NCI-H2107 (cell line): ENCODE data around the gene VGLL4.
"Not testable (repeated sequence)": the region's sequence is repeated elsewhere in the genome, so short reads cannot be mapped to it uniquely, and the experiment has no call there.

ENCODE experiments used
- DNase-seq: peaks from one replicate; lab custom pipeline; 2025; lab: John Stamatoyannopoulos, UW

VGLL4 gene

GRCh38 chr3:11530153-11530721, 113.5 kb downstream of the VGLL4 start:
- DNase-seq: no peak

GRCh38 chr3:11529281-11529680, 114.4 kb downstream of the VGLL4 start:
- DNase-seq: no peak

- DNase-seq: not testable (repeated sequence)
Observed at GRCh38 chr3:11526121-11526520, 117.6 kb downstream of the VGLL4 start.

- no peak for DNase-seq
Observed at GRCh38 chr3:11523572-11524101, 120.1 kb downstream of the VGLL4 start.

- DNase-seq: no peak
Observed at GRCh38 chr3:11522953-11523571, 120.7 kb downstream of the VGLL4 start.

- no peak for DNase-seq
Observed at GRCh38 chr3:11522398-11522715, 121.4 kb downstream of the VGLL4 start.

- no peak for DNase-seq
Observed at GRCh38 chr3:11521167-11521566, 122.5 kb downstream of the VGLL4 start.

- DNase-seq: no peak
Observed at GRCh38 chr3:11517601-11518000, 126.1 kb downstream of the VGLL4 start.

GRCh38 chr3:11514191-11514821, 129.4 kb downstream of the VGLL4 start:
- no peak for DNase-seq

GRCh38 chr3:11513817-11514135, 129.9 kb downstream of the VGLL4 start:
- no peak for DNase-seq

GRCh38 chr3:11513125-11513816, 130.4 kb downstream of the VGLL4 start:
- not testable (repeated sequence) for DNase-seq

- not testable (repeated sequence) for DNase-seq
Observed at GRCh38 chr3:11511606-11512005, 132.1 kb downstream of the VGLL4 start.

- no peak for DNase-seq
Observed at GRCh38 chr3:11510356-11510755, 133.4 kb downstream of the VGLL4 start.

- no peak for DNase-seq
Observed at GRCh38 chr3:11510001-11510340, 133.7 kb downstream of the VGLL4 start.

GRCh38 chr3:11509173-11510000, 134.3 kb downstream of the VGLL4 start:
- peak; percentile 48 for DNase-seq

- no peak for DNase-seq
Observed at GRCh38 chr3:11508346-11509172, 135.2 kb downstream of the VGLL4 start.

GRCh38 chr3:11507719-11508118, 136.0 kb downstream of the VGLL4 start:
- DNase-seq: no peak
